ENCODE measurements around the gene ZNF253. TPM values are rescaled to one million over a fixed set of nuclear protein-coding genes. Genes with fewer than 3 reads are reported as not detected.
"Not testable (repeated sequence)": the region's sequence is repeated elsewhere in the genome, so short reads cannot be mapped to it uniquely, and the experiment has no call there.

The ZNF253 gene
- total and polyA plus RNA-seq, 8 donors = 9.1 to 36.8 (median 32.5) TPM

DNA sequence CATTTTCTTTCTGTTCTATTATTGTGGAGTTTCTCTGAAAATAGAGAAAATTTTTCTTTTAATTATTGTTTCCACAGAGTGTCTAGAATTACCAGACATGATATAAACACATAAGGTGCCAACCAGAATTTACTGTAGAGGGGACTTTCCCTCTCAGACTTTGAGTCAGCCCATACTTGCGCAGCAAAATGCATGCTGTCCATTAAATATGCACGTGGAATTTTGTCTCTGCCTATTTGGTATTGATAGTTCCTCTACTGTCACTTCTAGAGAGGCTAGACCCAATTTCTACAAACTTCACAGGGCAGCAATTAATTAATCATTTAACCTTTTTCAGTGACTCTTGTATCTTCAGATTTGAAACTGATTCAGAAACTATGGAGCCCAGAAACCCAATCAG, 44.0 kb downstream of the ZNF253 start:
- no peak overlapping the region for H3K4me3 ChIP-seq
- peaks cover 0 to 26% of the 10 kb centered on the region in 2 donors for H3K36me3 ChIP-seq
- ATAC-seq (no peak), DNase-seq (no peak)
- no peaks in the 10 kb centered on the region for H3K4me1 ChIP-seq
- intact Hi-C loops (cut with DNase I) = no loop called here
- peaks cover 0 to 68% of the 10 kb centered on the region in 2 donors for H3K9me3 ChIP-seq
- H3K27me3 ChIP-seq = no peaks in the 10 kb centered on the region
- no peak overlapping the region for H3K27ac ChIP-seq
- TF ChIP-seq, protein P1, sequence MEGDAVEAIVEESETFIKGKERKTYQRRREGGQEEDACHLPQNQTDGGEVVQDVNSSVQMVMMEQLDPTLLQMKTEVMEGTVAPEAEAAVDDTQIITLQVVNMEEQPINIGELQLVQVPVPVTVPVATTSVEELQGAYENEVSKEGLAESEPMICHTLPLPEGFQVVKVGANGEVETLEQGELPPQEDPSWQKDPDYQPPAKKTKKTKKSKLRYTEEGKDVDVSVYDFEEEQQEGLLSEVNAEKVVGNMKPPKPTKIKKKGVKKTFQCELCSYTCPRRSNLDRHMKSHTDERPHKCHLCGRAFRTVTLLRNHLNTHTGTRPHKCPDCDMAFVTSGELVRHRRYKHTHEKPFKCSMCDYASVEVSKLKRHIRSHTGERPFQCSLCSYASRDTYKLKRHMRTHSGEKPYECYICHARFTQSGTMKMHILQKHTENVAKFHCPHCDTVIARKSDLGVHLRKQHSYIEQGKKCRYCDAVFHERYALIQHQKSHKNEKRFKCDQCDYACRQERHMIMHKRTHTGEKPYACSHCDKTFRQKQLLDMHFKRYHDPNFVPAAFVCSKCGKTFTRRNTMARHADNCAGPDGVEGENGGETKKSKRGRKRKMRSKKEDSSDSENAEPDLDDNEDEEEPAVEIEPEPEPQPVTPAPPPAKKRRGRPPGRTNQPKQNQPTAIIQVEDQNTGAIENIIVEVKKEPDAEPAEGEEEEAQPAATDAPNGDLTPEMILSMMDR (IDR thresholded peaks at IDR 0.05) = no peak

DNA sequence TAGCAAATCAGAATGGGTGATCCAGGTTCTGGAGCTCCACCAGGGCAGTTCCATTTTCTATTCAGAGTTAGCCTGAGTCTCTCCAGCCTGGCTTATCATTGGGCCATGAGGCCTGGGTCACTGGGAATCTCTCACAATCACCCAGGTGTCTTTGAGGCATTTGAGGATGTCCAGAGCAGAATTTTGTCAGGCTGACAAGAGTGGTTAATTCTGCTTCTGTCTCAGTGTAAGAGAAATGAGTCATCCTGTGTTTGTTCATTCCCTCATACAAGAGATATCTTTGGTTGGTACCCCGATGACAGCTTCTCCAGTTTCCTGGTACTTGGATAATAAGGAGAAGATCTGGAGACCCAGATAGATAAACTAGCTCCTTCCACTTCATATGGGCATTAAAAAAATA, 45.5 kb downstream of the ZNF253 start:
- TF ChIP-seq, protein P1 (IDR thresholded peaks at IDR 0.05) = no peak
- peaks cover 0 to 32% of the 10 kb centered on the region in 2 donors for H3K36me3 ChIP-seq
- no peak for ATAC-seq
- intact Hi-C loops (cut with DNase I) = no loop called here
- no peaks in the 10 kb centered on the region for H3K4me1 ChIP-seq
- no peak overlapping the region for H3K27ac ChIP-seq
- H3K27me3 ChIP-seq = no peaks in the 10 kb centered on the region
- no peak for DNase-seq
- H3K9me3 ChIP-seq = peaks cover 0 to 68% of the 10 kb centered on the region in 2 donors
- H3K4me3 ChIP-seq = no peak overlapping the region

DNA sequence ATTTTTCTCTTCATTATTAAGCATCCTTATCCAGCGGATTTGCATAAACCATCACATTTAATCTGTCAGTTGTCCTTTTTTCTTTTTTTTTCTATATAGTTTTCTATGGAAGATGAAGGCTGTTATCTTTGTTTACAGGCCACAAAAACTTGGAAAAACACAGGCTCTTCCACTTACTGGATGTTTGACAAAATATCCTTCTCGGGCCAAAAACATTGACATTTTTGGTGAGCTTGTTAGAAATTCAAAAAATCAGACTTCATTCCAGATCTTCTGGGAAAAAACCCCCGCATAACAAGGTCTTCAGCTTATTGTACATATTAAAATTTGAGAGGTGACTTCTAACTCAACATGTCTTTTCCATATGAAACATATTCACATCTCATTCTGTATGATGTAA, 48.9 kb downstream of the ZNF253 start:
- H3K27ac ChIP-seq = no peak overlapping the region
- intact Hi-C loops (cut with DNase I) = no loop called here

GRCh38 chr19:19930417-19930816, 64.7 kb downstream of the ZNF253 start:
- ATAC-seq; DNase-seq; H3K27ac ChIP-seq; H3K4me3 ChIP-seq; intact Hi-C loops (cut with DNase I); H3K27me3 ChIP-seq; H3K4me1 ChIP-seq: not testable (repeated sequence)
- TF ChIP-seq, protein P1 (IDR thresholded peaks at IDR 0.05) = peak; percentile 44 to 48
- Histone ChIP-seq H3K36me3 (peaks cover 0 to 82% of the 10 kb centered on the region in 2 donors), H3K9me3 (peaks cover 7 to 95% of the 10 kb centered on the region in 2 donors)

More for the DNA sequence above, 48.9 kb downstream of the ZNF253 start:
- TF ChIP-seq, protein P1 (IDR thresholded peaks at IDR 0.05) = no peak
- H3K27me3 ChIP-seq = no peaks in the 10 kb centered on the region
- DNase-seq (peak in 2 of 4 donors; percentile 22 to 29), ATAC-seq (no peak)
- no peaks in the 10 kb centered on the region for H3K4me1 ChIP-seq
- peaks cover 5 to 42% of the 10 kb centered on the region in 2 donors for H3K36me3 ChIP-seq
- H3K9me3 ChIP-seq = peaks cover 0 to 65% of the 10 kb centered on the region in 2 donors
- no peak overlapping the region for H3K4me3 ChIP-seq

- ATAC-seq; intact Hi-C loops (cut with DNase I); H3K4me1 ChIP-seq; DNase-seq; H3K4me3 ChIP-seq; H3K27me3 ChIP-seq; H3K27ac ChIP-seq: not testable (repeated sequence)
- peaks cover 9 to 95% of the 10 kb centered on the region in 2 donors for H3K9me3 ChIP-seq
- peaks cover 0 to 51% of the 10 kb centered on the region in 2 donors for H3K36me3 ChIP-seq
Observed at GRCh38 chr19:19933432-19934314, 68.0 kb downstream of the ZNF253 start.
